MM.1S (cell line): Measurements from ENCODE around the gene GOLGA8K.
"Not testable (repeated sequence)": the region's sequence is repeated elsewhere in the genome, so short reads cannot be mapped to it uniquely, and the experiment has no call there.

ENCODE experiments used
- EZH2 ChIP-seq: fragments of 300-600 bp; sonication (generic); optimal IDR thresholded peaks from 2 replicates; pipeline ENCODE3; 2017; ENCODE audit warnings: low read depth, mild to moderate bottlenecking, antibody characterized with exemption, low read length, mixed read lengths
- EZH2phosphoT487 ChIP-seq: fragments of 300-600 bp; sonication (generic); IDR thresholded peaks from 2 replicates; pipeline ENCODE4 v1.6.1; 2018; ENCODE audit warnings: antibody characterized with exemption, low read length
- TF ChIP-seq, protein P1 (sequence below): fragments of 300-600 bp; sonication (generic); IDR thresholded peaks from 2 replicates; pipeline ENCODE4 v1.5.1; 2016; ENCODE audit warnings: antibody characterized with exemption, low read length, mixed read lengths

DNA sequence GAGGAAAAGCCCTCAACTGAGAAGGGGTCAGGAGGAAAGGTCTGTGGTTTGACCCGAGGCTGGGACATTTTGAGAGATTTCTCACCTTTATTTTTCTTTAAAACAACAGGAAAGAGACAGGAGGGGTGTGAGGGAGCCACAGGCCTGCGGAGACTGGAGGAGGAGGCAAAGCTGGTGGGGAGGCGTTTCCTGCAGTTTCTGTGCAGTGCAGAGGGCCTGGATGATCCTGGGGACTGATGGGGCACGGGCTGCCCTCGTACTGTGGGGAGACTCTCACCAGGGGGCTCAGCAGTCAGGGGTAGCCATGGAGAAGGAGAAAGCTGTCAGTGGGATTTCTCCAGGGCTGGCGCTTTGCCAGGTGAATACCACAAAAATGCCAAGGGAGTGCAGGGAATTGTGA is 29.4 kb downstream of the GOLGA8K start:
- not testable (repeated sequence) for TF ChIP-seq EZH2, EZH2phosphoT487
- TF ChIP-seq, protein P1, sequence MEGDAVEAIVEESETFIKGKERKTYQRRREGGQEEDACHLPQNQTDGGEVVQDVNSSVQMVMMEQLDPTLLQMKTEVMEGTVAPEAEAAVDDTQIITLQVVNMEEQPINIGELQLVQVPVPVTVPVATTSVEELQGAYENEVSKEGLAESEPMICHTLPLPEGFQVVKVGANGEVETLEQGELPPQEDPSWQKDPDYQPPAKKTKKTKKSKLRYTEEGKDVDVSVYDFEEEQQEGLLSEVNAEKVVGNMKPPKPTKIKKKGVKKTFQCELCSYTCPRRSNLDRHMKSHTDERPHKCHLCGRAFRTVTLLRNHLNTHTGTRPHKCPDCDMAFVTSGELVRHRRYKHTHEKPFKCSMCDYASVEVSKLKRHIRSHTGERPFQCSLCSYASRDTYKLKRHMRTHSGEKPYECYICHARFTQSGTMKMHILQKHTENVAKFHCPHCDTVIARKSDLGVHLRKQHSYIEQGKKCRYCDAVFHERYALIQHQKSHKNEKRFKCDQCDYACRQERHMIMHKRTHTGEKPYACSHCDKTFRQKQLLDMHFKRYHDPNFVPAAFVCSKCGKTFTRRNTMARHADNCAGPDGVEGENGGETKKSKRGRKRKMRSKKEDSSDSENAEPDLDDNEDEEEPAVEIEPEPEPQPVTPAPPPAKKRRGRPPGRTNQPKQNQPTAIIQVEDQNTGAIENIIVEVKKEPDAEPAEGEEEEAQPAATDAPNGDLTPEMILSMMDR: not testable (repeated sequence)
